HG03196 (cell line): ENCODE measurements around the gene SLC22A23.

Source experiments
- ATAC-seq: cut with Tn5 transposase; IDR thresholded peaks from one replicate; pipeline ENCODE4 v1.9.1; 2021; ENCODE audit not compliant: unreplicated experiment

The SLC22A23 gene

GRCh38 chr6:3306848-3307247 is 150.0 kb downstream of the SLC22A23 start:
- no peak for ATAC-seq

- ATAC-seq: no peak
Measured at GRCh38 chr6:3305831-3306230, 151.0 kb downstream of the SLC22A23 start.

- ATAC-seq: no peak
Measured at GRCh38 chr6:3305216-3305565, 151.7 kb downstream of the SLC22A23 start.

GRCh38 chr6:3304500-3305215 is 152.2 kb downstream of the SLC22A23 start:
- ATAC-seq: no peak

- ATAC-seq: no peak
Measured at GRCh38 chr6:3303795-3304411, 152.9 kb downstream of the SLC22A23 start.

GRCh38 chr6:3301506-3301905 is 155.3 kb downstream of the SLC22A23 start:
- no peak for ATAC-seq

- ATAC-seq: no peak
Measured at GRCh38 chr6:3299221-3299620, 157.6 kb downstream of the SLC22A23 start.

- no peak for ATAC-seq
Measured at GRCh38 chr6:3297909-3298308, 158.9 kb downstream of the SLC22A23 start.

- ATAC-seq: no peak
Measured at GRCh38 chr6:3297006-3297405, 159.8 kb downstream of the SLC22A23 start.

- ATAC-seq: no peak
Measured at GRCh38 chr6:3296537-3296936, 160.3 kb downstream of the SLC22A23 start.

- no peak for ATAC-seq
Measured at GRCh38 chr6:3296078-3296477, 160.8 kb downstream of the SLC22A23 start.

- ATAC-seq: no peak
Measured at GRCh38 chr6:3294921-3295871, 161.7 kb downstream of the SLC22A23 start.

GRCh38 chr6:3294396-3294795 is 162.5 kb downstream of the SLC22A23 start:
- ATAC-seq: no peak

GRCh38 chr6:3293271-3294155 is 163.3 kb downstream of the SLC22A23 start:
- ATAC-seq: no peak

GRCh38 chr6:3292431-3293197 is 164.2 kb downstream of the SLC22A23 start:
- no peak for ATAC-seq

GRCh38 chr6:3291987-3292386 is 164.9 kb downstream of the SLC22A23 start:
- ATAC-seq: no peak

- no peak for ATAC-seq
Measured at GRCh38 chr6:3291346-3291745, 165.5 kb downstream of the SLC22A23 start.

- no peak for ATAC-seq
Measured at GRCh38 chr6:3290931-3291211, 166.0 kb downstream of the SLC22A23 start.

GRCh38 chr6:3290149-3290930 is 166.5 kb downstream of the SLC22A23 start:
- ATAC-seq: no peak
